GM21515 (cell line): Measurements from ENCODE around the gene RIC1.
A peak's percentile ranks its signal among the peaks of the same experiment; 100 is the strongest.
"Not testable (repeated sequence)": the region's sequence is repeated elsewhere in the genome, so short reads cannot be mapped to it uniquely, and the experiment has no call there.

ENCODE experiments used
- ATAC-seq: cut with Tn5 transposase; IDR thresholded peaks from one replicate; pipeline ENCODE4 v1.9.1; 2021; ENCODE audit not compliant: unreplicated experiment

Gene RIC1

GRCh38 chr9:5620494-5620893, 8.4 kb upstream of the RIC1 start:
- no peak for ATAC-seq

- ATAC-seq = no peak
These were observed 7.6 kb upstream of the RIC1 start for GRCh38 chr9:5621327-5621726.

GRCh38 chr9:5622016-5622415, 6.9 kb upstream of the RIC1 start:
- ATAC-seq = no peak

DNA sequence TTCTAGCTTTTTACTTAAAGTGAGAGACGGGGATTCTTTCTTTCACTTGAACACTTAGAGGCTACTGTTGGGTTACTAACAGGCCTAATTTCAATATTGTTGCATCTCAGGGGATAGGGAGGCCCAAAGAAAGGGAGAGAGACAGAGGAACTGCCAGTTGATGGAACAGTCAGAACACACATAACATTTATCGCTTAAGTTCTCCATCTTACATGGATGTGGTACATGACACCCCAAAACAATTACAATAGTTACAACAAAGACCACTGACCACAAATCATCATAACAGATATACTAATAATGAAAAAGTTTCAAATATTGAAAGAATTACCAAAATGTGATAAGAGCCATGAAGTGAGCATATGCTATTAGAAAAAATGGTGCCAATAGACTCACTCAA, 4.3 kb upstream of the RIC1 start:
- ATAC-seq = no peak

- ATAC-seq = peak; percentile 46
These were observed 1.9 kb upstream of the RIC1 start for GRCh38 chr9:5626727-5627634.

GRCh38 chr9:5627686-5628085, 1.2 kb upstream of the RIC1 start:
- not testable (repeated sequence) for ATAC-seq

GRCh38 chr9:5628183-5628529, 751 bp upstream of the RIC1 start:
- ATAC-seq = no peak

DNA sequence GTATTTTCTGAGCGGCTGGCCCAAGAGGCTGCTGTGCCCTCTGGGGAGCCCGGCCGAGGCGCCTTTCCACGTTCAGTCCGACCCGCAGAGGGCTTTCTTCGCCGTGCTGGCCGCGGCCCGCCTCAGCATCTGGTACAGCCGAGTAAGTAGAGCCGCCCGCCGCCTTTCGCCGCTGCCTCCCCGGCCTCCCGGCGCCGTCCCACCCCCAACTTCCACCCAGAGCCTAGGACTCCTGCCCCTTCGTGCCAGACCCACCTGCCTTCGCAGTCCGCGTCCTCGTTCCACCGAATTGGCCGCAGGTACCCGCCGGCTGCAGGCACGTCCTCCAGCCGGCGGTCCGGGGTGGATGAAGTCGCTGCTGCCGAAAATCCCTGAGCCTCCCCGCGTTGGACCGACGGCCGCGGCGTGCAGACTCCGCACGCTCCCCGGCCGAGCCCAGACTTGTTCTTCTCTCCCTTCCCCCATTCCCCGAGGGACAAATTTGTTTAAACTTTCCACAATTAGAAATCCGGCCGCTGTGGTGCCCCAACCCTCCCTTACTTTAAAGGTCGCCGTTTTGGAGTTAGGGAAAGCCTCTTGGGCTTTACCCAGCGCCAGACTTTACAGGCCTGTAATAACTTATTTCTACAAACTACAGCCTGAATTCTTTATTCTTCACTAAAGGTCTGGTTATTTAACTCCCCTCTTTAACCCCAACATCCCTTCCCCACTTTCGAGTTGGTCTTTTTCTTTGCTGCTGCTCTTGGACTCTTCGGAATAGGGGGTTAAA, 589 bp downstream of the RIC1 start:
- ATAC-seq = peak; percentile 9

DNA sequence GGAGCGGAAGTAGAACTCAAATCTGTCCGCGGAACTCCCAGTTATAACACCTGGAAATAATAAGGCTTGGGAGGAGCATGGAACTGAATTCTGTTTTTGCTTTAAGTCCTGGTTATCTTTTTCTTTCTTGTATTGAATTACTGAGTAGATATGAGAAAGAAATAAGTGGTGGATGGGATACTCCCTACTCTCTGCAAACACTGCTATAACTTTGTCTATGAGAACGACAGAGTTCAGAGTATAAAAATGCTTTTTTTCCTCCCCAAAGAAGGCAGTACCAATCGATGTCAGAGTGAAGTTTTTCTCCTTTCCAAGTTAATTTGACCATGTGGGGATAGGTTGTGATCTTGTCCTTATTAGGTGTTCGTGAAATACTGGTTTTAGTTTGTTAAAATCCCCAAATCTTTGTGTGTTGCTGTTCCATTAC, 1.2 kb downstream of the RIC1 start:
- no peak for ATAC-seq

GRCh38 chr9:5631026-5631425, 2.1 kb downstream of the RIC1 start:
- no peak for ATAC-seq

DNA sequence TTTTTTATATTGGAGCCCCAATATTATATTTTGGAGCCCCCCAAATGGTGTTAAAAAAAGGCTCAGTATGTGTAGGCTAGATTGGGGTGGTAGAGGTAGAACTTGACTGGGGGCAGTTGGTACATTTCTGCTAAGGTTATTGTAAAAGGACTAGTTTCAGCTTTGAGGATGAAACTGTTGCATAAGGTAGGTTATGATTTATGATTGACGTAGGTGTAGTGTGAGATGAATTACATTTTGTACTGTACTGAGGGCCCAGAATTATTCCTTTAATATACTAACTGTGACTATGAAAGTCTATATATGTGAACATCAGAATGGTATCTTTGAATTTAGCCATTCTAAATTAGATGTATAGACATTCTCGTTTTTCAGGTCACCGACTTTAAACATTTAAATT, 3.6 kb downstream of the RIC1 start:
- ATAC-seq = no peak

GRCh38 chr9:5633243-5633642, 4.3 kb downstream of the RIC1 start:
- no peak for ATAC-seq

- ATAC-seq = no peak
These were observed 6.5 kb downstream of the RIC1 start for GRCh38 chr9:5635390-5635789.

GRCh38 chr9:5639816-5640215, 10.9 kb downstream of the RIC1 start:
- ATAC-seq = no peak

- no peak for ATAC-seq
These were observed 13.3 kb downstream of the RIC1 start for GRCh38 chr9:5642170-5642569.

DNA sequence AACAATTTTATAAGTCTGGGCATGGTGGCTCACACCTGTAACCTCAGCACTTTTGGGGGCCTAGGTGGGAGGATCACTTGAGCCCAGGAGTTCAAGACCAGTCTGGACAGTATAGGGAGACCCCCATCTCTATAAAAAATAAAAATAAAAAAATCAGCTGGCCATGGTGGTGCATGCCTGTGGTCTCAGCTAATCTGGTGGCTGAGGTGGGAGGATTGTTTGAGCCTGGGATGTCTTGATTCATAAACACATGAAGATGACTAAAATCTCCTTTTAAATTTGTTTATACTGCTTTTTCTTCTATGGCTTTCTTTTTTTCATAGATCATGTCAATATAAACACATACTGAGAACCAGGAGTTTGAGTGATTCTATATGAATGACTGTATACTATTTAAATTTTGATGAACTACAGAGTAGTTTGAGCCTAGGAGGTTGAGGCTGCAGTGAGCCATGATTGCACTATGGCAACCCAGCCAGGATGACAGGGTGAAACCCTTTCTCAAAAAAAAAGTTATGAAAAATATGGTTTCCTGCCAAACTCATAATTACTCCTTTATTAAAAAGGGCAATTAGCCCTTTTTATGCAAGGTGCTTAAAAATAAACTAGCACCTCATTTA, 14.2 kb downstream of the RIC1 start:
- no peak for ATAC-seq

DNA sequence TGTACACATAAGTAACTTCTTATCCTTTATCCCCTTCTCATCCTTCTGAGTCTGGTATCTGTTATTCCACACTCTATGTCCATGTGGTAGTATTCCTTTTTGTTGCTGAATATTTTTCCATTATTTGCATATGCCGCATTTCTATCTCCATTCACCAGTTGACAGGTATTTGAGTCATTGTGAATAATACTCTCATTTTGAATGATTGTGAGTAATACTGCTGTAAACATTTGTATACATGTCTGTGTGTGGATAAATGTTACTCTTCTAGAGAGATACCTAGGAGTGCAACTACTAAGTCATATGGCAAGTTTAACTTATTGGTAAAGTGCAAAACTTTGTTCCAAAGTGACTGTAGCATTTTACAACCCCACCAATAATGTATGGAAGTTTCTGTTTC, 15.6 kb downstream of the RIC1 start:
- no peak for ATAC-seq

- ATAC-seq = no peak
These were observed 17.2 kb downstream of the RIC1 start for GRCh38 chr9:5646116-5646515.

DNA sequence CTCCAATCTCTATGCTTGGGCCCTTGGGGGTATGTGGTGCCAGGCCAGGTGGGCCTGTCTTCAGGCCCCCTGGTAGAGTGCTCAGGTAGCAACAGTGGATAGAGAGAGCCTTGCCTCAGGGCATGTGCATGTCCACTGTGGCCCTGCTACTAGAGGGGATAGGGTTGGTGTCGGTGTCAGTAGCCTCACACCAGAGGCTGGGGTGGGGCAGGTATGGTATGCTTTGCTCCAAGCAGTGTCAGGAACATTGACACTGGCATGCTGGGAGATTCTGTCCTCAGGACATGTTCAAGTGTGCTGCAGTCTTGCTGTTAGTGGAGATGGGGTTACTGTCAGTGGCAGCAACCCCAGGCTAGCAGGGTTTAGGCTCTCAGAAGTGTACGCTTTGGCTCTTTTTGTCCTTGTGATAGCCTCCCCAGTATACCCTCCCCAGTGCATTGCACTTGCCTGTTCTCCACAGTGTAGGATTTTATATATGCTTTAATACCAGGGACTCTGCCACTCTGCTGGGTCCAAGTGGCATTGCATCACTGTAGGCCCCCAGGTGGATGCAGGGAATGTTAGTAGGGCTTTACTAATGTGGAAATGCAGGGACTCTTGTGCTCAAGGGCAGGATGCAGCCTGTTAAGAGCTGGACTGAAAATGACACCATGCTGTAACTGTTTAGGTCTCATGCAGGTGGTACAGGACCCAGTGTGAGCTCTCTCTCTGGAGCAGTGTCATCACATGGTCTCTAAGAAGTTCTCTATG, 21.6 kb downstream of the RIC1 start:
- ATAC-seq = no peak

- ATAC-seq = no peak
These were observed 22.3 kb downstream of the RIC1 start for GRCh38 chr9:5651246-5651645.

DNA sequence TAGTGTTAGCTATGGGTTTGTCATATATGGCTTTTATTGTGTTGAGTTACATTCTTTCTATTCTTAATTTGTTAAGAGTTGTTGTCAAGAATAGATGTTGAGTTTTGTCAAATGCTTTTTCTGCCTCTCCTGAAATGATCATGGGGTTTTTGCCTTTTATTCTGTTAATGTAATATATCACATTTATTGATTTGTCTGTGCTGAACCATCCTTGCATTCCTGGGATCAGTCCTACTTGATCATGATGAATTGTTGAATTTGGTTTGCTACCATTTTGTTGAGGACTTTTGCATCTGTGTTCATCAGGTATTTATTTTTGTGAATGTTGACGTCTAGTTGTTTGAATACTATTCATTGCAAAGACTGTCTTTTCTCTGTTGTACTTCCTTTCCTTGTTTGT, 23.9 kb downstream of the RIC1 start:
- ATAC-seq = no peak
